Activated T-cell treated with anti-CD3 and anti-CD28 coated beads, Interleukin-2, amount 50 U/mL, for 48 hours (primary cell): ENCODE results near the gene RNF150.

Source experiments
- DNase-seq, 2 experiments: peaks; one replicate each; pipeline ENCODE4 v3.0.0-alpha.2; 2020

The RNF150 gene

DNA sequence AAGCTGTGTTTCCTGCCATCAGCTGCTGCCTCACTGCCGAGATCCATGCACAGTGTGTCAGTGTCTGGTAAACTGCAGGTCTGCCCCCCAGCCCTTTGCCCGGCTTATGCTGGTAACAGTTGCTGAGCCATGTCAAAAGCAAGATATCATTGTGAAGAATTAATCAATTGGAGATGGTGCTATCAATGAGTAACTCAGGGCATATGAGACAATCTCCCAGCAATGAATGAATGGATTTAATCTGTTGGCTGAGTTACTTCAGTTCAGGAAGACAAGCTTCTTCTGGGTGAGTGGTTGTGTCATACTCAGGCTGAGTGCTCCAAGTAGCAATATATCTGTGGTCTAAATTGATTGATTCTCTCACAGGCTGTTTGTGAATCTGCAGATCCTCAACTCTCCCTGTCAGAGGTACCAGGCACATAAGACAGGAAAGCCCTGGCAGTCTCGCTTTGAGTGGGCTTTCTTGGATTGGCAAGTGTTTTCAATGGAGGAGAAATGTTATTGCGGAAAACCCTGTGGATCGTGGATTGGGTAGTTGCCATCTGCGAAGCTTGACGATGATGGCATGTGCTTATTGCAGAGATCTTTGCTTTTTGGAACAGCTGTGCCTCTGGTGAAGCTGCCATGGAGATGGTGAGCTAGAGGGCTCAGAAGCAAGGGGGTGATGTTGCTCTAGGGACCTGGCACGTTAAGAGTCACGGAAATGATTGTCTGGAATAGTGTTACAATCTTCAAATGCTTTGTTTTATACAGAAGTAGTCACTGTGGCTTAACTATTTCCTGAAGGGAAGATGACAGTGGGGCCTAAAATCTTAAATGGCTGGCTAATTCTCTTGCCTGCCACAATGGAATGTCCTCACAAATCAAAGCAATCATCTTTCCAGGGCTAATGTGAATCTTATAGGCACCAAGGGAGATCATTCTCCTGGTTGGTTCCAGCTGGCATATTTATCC lies 229.5 kb downstream of the RNF150 start:
- no peak for DNase-seq

GRCh38 chr4:140901736-140902336 lies 231.4 kb downstream of the RNF150 start:
- DNase-seq = no peak

- DNase-seq = no peak
These were observed 239.3 kb downstream of the RNF150 start for GRCh38 chr4:140893939-140894338.

GRCh38 chr4:140888054-140888453 lies 245.2 kb downstream of the RNF150 start:
- no peak for DNase-seq

GRCh38 chr4:140887467-140887866 lies 245.8 kb downstream of the RNF150 start:
- DNase-seq = no peak

DNA sequence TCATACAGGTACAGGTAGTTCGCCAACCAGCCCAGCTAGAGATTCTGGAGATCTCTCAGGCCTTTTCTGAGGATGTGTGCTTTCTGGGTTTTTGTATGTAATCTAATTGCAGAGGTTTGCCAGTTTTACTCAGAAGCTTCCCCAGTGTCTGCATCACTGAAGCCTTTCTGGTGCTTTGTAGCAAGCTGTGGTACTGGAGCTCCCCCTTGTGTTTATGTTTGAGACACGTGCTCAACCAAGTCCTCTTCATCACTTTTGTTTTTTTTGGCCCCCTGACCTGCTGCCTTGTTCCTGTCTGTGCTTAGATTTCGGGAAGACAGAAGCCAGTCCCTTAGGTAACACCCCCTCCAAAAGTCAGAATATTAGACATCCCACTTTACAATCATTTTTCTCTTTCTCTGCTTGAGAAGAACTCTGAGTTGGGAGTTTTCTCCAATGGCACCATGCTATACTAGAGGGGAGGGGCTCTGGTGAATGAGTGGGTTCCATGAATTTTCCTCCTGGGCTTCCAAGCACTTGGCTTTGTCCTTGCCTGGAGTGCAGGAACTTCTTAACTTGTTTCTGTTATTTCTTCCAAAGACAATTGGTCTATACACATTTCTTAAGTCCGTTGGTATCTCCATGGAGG lies 248.7 kb downstream of the RNF150 start:
- peak; percentile 20 to 21 for DNase-seq

GRCh38 chr4:140877781-140878180 lies 255.5 kb downstream of the RNF150 start:
- DNase-seq = no peak

GRCh38 chr4:140876615-140877364 lies 256.5 kb downstream of the RNF150 start:
- DNase-seq = no peak

- DNase-seq = no peak
These were observed 257.4 kb downstream of the RNF150 start for GRCh38 chr4:140875746-140876452.

DNA sequence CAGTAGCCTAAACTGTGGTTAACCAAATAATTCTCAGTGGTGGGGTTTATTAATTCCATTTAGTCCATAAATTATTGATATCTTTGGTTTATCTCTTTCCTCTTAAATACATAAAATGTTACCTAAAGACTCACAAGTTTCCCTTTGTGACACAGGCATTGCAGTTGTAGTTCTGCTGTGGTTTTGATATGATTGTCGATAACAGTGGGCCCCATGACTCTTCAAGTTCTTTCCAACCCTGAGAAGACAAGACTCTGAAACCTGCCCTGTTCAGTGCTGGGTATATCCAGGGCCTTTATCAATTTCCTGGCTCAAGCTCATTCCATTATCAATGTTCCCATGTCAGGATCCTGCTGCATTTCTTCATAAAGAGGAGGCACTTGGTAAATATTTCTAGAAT lies 259.2 kb downstream of the RNF150 start:
- DNase-seq = no peak

DNA sequence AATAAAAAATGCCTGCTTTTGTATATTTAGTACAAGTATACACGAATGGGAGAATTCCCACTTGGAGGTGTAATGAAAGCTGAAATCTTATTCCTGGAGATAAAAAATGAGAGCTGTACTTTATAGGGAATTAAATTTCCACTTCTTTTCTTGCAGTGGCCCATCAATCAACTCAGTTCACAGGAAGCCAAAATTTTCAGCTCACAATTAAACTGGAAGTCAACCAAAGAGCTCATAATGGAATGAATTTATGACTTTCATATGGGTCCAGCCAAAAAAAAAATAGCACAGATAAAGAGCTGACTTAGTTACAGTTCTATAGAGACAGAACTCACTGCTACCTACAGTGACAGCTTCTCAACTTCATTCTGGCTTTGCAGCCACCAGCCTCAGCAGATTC lies 261.9 kb downstream of the RNF150 start:
- no peak for DNase-seq

- DNase-seq = no peak
These were observed 262.8 kb downstream of the RNF150 start for GRCh38 chr4:140870427-140870826.

- no peak for DNase-seq
These were observed 263.8 kb downstream of the RNF150 start for GRCh38 chr4:140869446-140869845.

GRCh38 chr4:140867356-140867755 lies 265.9 kb downstream of the RNF150 start:
- no peak for DNase-seq

DNA sequence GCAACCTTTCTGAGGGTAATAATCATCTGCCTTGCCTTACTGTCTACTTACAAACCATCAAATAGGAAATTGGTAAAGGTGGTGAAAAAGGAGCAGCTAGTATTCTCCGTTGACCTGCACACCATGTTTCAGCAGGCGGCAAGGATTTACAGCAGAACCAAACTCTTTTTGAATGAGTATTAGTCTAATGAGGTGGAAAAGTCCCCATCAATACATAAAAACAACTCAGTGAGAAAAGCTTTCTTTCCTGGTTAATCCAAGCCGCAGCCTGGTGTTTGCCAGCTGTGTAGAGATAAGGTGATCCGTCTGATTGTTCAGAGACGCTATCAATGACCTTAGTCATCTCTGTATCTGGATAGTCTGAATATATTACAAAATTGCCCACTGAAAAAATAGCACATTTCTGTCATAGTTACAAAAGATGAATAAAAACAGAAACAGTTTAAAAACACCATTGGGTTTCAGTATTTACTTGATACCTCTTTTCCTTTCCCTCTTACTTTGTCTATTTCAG lies 266.7 kb downstream of the RNF150 start:
- no peak for DNase-seq

- DNase-seq = no peak
These were observed 267.7 kb downstream of the RNF150 start for GRCh38 chr4:140865253-140866217.

DNA sequence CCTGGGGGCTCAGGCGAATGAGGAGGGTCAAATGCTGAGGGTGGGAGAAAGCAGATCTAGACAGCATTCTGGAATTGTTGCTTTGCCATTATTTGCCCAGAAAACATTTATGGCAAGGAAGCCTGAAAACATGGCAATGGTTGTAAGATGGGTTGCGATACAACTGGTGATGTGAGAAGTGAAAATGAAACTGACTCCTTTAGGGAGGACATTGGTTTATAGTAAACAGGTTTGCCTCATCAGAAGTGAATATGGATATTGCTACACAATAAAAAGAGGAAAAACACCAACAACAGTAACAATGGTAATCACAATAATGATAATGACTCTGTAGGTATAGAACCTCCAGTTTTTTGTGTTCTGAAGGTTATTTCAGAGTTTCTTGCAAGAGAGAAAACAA lies 270.1 kb downstream of the RNF150 start:
- DNase-seq = no peak

DNA sequence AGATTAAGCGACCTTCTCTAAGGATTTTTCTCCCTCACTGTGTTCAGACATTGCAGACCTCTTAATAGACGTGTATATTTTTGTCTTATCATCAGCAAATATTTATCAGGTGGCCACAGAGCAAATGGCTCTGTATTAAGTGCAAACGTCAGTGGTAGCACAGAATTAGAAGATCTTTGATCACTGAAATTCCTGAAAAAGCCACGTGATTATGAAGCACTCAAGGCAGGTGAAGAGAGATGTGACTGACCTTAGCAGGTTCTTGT lies 271.2 kb downstream of the RNF150 start:
- no peak for DNase-seq

DNA sequence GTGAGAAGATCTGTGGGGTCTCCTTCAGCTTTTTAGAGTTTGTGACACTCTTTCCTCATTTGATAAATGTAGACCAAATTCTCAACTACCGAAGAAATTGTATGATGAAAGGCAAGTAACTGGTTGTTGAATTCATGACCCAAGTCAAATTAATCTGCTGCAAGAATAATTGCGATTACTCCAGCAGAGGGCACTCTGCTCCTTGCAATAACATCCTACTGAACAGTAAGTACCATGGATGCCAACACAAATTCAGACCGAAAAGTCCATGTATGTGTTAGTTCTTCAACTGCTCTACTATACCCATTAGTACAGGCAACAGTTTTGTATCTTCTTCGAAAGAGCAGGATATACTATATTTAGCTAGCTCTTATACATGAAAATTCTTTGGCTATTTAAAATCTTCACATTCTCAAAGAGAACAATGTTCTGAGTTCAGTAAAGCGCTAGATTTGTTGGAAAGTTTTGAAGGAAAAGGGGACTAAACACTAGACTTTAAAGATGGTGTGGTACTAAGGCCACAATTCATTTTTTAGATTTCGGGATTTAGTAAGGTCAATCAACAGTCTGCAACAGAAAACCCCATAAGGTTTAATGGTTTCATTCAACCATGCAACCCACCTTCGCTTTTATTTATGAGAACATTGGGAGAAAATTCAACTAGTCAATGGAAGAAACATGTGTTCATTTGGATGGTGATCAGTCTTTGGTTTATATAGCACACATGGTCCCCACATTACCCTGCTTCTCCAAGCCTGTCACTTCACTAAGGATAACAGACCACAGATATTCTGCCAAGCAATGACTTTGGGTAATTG lies 271.7 kb downstream of the RNF150 start:
- peak; percentile 25 to 47 for DNase-seq

DNA sequence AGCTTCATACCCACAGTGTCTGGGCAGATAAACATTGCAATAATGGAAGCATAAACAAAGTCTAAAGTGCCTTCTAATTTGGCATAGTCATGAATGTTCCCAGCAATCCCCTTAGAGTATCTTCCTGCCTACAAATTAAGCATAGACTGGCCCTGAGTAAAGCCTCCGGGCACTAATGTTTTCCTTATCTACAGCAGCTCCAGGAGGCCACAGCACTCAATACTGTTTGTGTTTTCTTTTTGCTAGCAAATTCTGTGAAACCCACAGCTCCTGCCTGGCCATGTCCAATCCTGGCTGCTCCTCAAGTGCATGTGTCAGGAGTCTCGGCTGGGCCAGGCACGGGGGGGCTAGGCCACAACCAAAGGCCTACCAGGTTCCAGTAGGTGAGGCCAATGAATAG lies 274.4 kb downstream of the RNF150 start:
- DNase-seq = no peak
